CD1c-positive myeloid dendritic cell (primary cell): ENCODE data around the gene FYB1.

Experiments
- DNase-seq: peaks from one replicate; pipeline ENCODE4 v3.0.0-alpha.2; 2016; ENCODE audit errors: extremely low spot score

The FYB1 gene

GRCh38 chr5:39160576-39161213 is 58.7 kb downstream of the FYB1 start:
- DNase-seq = no peak

- DNase-seq = no peak
Measured at GRCh38 chr5:39159811-39160490, 59.4 kb downstream of the FYB1 start.

GRCh38 chr5:39158786-39159185 is 60.6 kb downstream of the FYB1 start:
- no peak for DNase-seq

GRCh38 chr5:39158127-39158593 is 61.2 kb downstream of the FYB1 start:
- peak; percentile 44 for DNase-seq

- no peak for DNase-seq
Measured at GRCh38 chr5:39157701-39158100, 61.7 kb downstream of the FYB1 start.

GRCh38 chr5:39156082-39156481 is 63.3 kb downstream of the FYB1 start:
- DNase-seq = no peak

GRCh38 chr5:39151745-39152144 is 67.6 kb downstream of the FYB1 start:
- peak; percentile 77 for DNase-seq

- no peak for DNase-seq
Measured at GRCh38 chr5:39149966-39150365, 69.4 kb downstream of the FYB1 start.

- DNase-seq = peak; percentile 42
Measured at GRCh38 chr5:39148983-39149534, 70.3 kb downstream of the FYB1 start.

- DNase-seq = no peak
Measured at GRCh38 chr5:39146831-39147540, 72.4 kb downstream of the FYB1 start.

GRCh38 chr5:39143151-39143860 is 76.1 kb downstream of the FYB1 start:
- no peak for DNase-seq

GRCh38 chr5:39140558-39141168 is 78.7 kb downstream of the FYB1 start:
- no peak for DNase-seq

- no peak for DNase-seq
Measured at GRCh38 chr5:39138892-39139291, 80.5 kb downstream of the FYB1 start.

- DNase-seq = no peak
Measured at GRCh38 chr5:39137819-39138451, 81.4 kb downstream of the FYB1 start.

GRCh38 chr5:39137391-39137790 is 82.0 kb downstream of the FYB1 start:
- DNase-seq = no peak

- DNase-seq = no peak
Measured at GRCh38 chr5:39132792-39133191, 86.6 kb downstream of the FYB1 start.

GRCh38 chr5:39132128-39132447 is 87.3 kb downstream of the FYB1 start:
- DNase-seq = no peak

GRCh38 chr5:39131210-39132127 is 87.9 kb downstream of the FYB1 start:
- peak; percentile 28 for DNase-seq

- DNase-seq = no peak
Measured at GRCh38 chr5:39130716-39131115, 88.6 kb downstream of the FYB1 start.

GRCh38 chr5:39121922-39122321 is 97.4 kb downstream of the FYB1 start:
- no peak for DNase-seq
